HEK293T (cell line): Measurements from ENCODE around the gene SUN5.

Experiments used
- ARNT ChIP-seq: fragments of 450-650 bp; IDR thresholded peaks from 2 replicates; pipeline ENCODE4 v1.6.1; 2017; ENCODE audit warnings: mild to moderate bottlenecking
- BHLHE40 ChIP-seq: fragments of 450-650 bp; IDR thresholded peaks from 2 replicates; pipeline ENCODE4 v1.6.1; 2016; ENCODE audit warnings: mild to moderate bottlenecking, moderate library complexity, borderline replicate concordance
- ELF4 ChIP-seq: fragments of 450-650 bp; IDR thresholded peaks from 2 replicates; pipeline ENCODE4 v1.6.1; 2017; ENCODE audit warnings: antibody characterized with exemption
- FOXA1 ChIP-seq: fragments of 450-650 bp; IDR thresholded peaks from 2 replicates; pipeline ENCODE4 v1.6.1; 2016; ENCODE audit warnings: mild to moderate bottlenecking
- FOXK2 ChIP-seq: fragments of 450-650 bp; IDR thresholded peaks from 2 replicates; pipeline ENCODE4 v1.6.1; 2016; ENCODE audit warnings: mild to moderate bottlenecking
- FOXM1 ChIP-seq: fragments of 450-650 bp; IDR thresholded peaks from 2 replicates; pipeline ENCODE4 v1.6.1; 2017; ENCODE audit warnings: mild to moderate bottlenecking, borderline replicate concordance
- HDGF ChIP-seq: fragments of 450-650 bp; IDR thresholded peaks from 2 replicates; pipeline ENCODE4 v1.6.1; 2017; ENCODE audit warnings: antibody characterized with exemption, borderline replicate concordance
- NFRKB ChIP-seq: fragments of 450-650 bp; IDR thresholded peaks from 2 replicates; pipeline ENCODE4 v1.6.1; 2016; ENCODE audit warnings: mild to moderate bottlenecking, moderate library complexity
- PKNOX1 ChIP-seq: fragments of 450-650 bp; IDR thresholded peaks from 2 replicates; pipeline ENCODE4 v1.6.1; 2016
- SP1 ChIP-seq: fragments of 450-650 bp; IDR thresholded peaks from 2 replicates; pipeline ENCODE4 v1.6.1; 2017
- SUZ12 ChIP-seq: fragments of 450-650 bp; IDR thresholded peaks from 2 replicates; pipeline ENCODE4 v1.6.1; 2016; ENCODE audit warnings: mild to moderate bottlenecking
- TARDBP ChIP-seq: fragments of 450-650 bp; IDR thresholded peaks from 2 replicates; pipeline ENCODE4 v1.6.1; 2016
- ZNF384 ChIP-seq: fragments of 450-650 bp; IDR thresholded peaks from 2 replicates; pipeline ENCODE4 v1.6.1; 2016

- TF ChIP-seq SUZ12, result no peak
- no peak for TF ChIP-seq FOXK2
- TF ChIP-seq ARNT, result no peak
- TF ChIP-seq BHLHE40, result no peak
- no peak for TF ChIP-seq TARDBP
- no peak for TF ChIP-seq ZNF384
- TF ChIP-seq PKNOX1, result no peak
- no peak for TF ChIP-seq FOXM1
- TF ChIP-seq SP1, result no peak
- no peak for TF ChIP-seq NFRKB
- TF ChIP-seq FOXA1, result no peak
- TF ChIP-seq HDGF, result no peak
- no peak for TF ChIP-seq ELF4
These were observed 62.9 kb downstream of the SUN5 start for GRCh38 chr20:32941155-32941885.
